Sigmoid colon (tissue), 7 donors: ENCODE measurements around the gene POFUT1. TPM values are rescaled to one million over a fixed set of nuclear protein-coding genes. Genes with fewer than 3 reads are reported as not detected.

Experiments used
- DNase-seq: peaks from one replicate; pipeline ENCODE4 v3.0.0-alpha.2; 2019
- H3K27ac ChIP-seq, 4 donors: fragments of 200-600 bp; sonication (generic); one replicate each; pipeline ENCODE4 v1.5.1; 2016 to 2019; ENCODE audit warnings: mild to moderate bottlenecking in 1 of 4
- H3K27me3 ChIP-seq, 3 donors: fragments of 200-600 bp; sonication (generic); one replicate each; pipeline ENCODE4 v1.5.1; 2019; ENCODE audit warnings: mild to moderate bottlenecking in 1 of 3
- H3K36me3 ChIP-seq, 4 donors: fragments of 200-600 bp; sonication (generic); one replicate each; pipeline ENCODE4 v1.5.1; 2016 to 2019
- H3K4me1 ChIP-seq, 4 donors: fragments of 200-600 bp; sonication (generic); one replicate each; pipeline ENCODE4 v1.5.1; 2017 to 2019
- H3K4me3 ChIP-seq, 4 donors: fragments of 200-600 bp; sonication (generic); one replicate each; pipeline ENCODE4 v1.5.1; 2017 to 2019; ENCODE audit warnings: mild to moderate bottlenecking in 2 of 4, moderate library complexity in 1 of 4
- H3K9me3 ChIP-seq, 4 donors: fragments of 200-600 bp in 3 of 4; sonication (generic) in 3 of 4; one replicate each; pipeline versions ENCODE4 v1.5.1 to v1.6.1; 2013 to 2019
- EP300 ChIP-seq, 4 donors: sonication (generic); formaldehyde crosslinking; IDR thresholded peaks; one replicate each; pipeline ENCODE4 v1.6.1; 2017; ENCODE audit warnings: antibody characterized with exemption in 4 of 4
- POLR2A ChIP-seq, 2 donors: fragments of 450-650 bp; IDR thresholded peaks; one replicate each; pipeline ENCODE4 v1.6.1; 2016; ENCODE audit warnings: antibody characterized with exemption in 2 of 2, mild to moderate bottlenecking in 2 of 2, moderate library complexity in 2 of 2
- POLR2AphosphoS5 ChIP-seq, 4 donors: sonication (generic); formaldehyde crosslinking; IDR thresholded peaks; one replicate each; pipeline ENCODE4 v1.6.1; 2017; ENCODE audit warnings: antibody characterized with exemption in 4 of 4
- WGBS, 2 donors: extraction: QIAGEN DNeasy Blood & Tissue Kit; methylation state at CpG; one replicate each; pipeline ENCODE4 v1.1.7; 2013; 5-methylcytosine and 5-hydroxymethylcytosine counted together
- intact Hi-C: fragments of 100-400 bp; cut with DNase I; formaldehyde crosslinking; loops from one replicate; pipeline ENCODE4 v1.15.1; 2023
- polyA plus RNA-seq, 3 donors: library from polyadenylated mRNA; stranded (reverse); fragments of 200-250 nt; gene quantifications; one replicate each; pipeline ENCODE4 v1.2.3, GENCODE V29; 2013
- total RNA-seq, 4 donors: library from RNA; depleted of rRNA; stranded (reverse); fragments of >200 nt; gene quantifications; one replicate each; pipeline ENCODE4 v1.1.0, GENCODE V29; 2016
- TF ChIP-seq, protein P1 (sequence below), 4 experiments: fragments of 450-650 bp in 3 of 4; fragments of 200-600 bp in 1 of 4; IDR thresholded peaks; one replicate each; pipeline ENCODE4 v1.5.1; 2016 to 2019; ENCODE audit warnings: antibody characterized with exemption in 4 of 4, mild to moderate bottlenecking in 3 of 4, moderate library complexity in 2 of 4
- donor health status: healthy with polysubstance abuse.
- donor health status: Bipolar disorder and iron deficiency.
- donor health status: healthy.

The POFUT1 gene
- total and polyA plus RNA-seq, 7 donors, result 7.2 to 31.6 (median 25.3) TPM

DNA sequence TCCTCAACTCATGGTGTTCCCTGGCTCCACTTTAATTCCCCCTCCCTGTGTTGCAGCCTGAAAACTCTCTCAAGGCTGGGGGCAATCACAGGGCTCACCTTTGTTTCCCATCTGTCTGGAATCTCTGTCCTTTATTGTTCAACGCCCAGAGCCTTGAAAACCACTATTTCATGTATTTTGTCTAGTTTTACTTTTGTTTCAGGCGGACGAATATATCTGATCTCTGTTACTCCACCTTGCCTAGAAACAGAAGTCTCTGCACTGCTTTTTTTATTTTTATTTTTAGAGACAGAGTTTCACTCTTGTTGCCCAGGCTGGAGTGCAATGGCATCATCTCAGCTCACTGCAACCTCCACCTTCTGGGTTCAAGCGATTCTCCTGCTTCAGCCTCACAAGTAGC, 27.7 kb upstream of the POFUT1 start:
- DNase-seq, result no peak
- no peak overlapping the region for H3K27ac ChIP-seq
- H3K4me3 ChIP-seq, result no peak overlapping the region
- H3K36me3 ChIP-seq, result peaks cover 0 to 5% (median 0%) of the 10 kb centered on the region in 4 donors
- intact Hi-C loops, result no loop called here
- H3K4me1 ChIP-seq, result no peaks in the 10 kb centered on the region
- no peaks in the 10 kb centered on the region for H3K27me3 ChIP-seq
- no peak for TF ChIP-seq POLR2AphosphoS5 (IDR thresholded peaks at IDR 0.05)
- 91 to 94% methylated on average over 4 of the region's 4 CpGs for WGBS, 2 donors
- H3K9me3 ChIP-seq, result no peaks in the 10 kb centered on the region

DNA sequence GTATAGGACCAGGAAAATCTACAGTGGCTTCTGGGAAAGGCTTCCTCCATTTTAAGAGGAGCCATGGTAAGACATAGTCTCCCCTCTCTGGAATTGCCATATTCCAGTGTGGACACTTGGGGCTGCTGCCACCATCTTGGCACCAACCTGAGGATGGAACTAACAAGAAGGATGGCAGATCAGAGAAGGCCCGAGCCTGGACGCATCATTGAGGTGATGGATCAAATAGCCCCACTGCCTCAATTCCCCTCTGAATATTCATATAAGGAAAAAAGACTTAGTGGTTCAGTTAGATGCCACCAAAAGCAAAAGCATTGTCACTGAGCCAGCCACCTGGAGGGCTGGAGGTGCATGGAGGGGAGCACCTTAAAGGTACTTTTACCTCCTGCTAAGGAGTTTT, 26.1 kb upstream of the POFUT1 start:
- TF ChIP-seq POLR2A (IDR thresholded peaks at IDR 0.05) (no peak), EP300 (IDR thresholded peaks at IDR 0.05) (no peak)
- peaks cover 0 to 5% (median 0%) of the 10 kb centered on the region in 4 donors for H3K4me1 ChIP-seq
- no peaks in the 10 kb centered on the region for H3K27me3 ChIP-seq
- peak; percentile 34 for DNase-seq
- WGBS, 2 donors, result 96 to 98% methylated on average over 2 of the region's 2 CpGs
- intact Hi-C loops, result no loop called here
- no peak overlapping the region for H3K4me3 ChIP-seq
- no peak overlapping the region for H3K27ac ChIP-seq
- no peaks in the 10 kb centered on the region for H3K9me3 ChIP-seq
- H3K36me3 ChIP-seq, result peaks cover 0 to 5% (median 0%) of the 10 kb centered on the region in 4 donors

DNA sequence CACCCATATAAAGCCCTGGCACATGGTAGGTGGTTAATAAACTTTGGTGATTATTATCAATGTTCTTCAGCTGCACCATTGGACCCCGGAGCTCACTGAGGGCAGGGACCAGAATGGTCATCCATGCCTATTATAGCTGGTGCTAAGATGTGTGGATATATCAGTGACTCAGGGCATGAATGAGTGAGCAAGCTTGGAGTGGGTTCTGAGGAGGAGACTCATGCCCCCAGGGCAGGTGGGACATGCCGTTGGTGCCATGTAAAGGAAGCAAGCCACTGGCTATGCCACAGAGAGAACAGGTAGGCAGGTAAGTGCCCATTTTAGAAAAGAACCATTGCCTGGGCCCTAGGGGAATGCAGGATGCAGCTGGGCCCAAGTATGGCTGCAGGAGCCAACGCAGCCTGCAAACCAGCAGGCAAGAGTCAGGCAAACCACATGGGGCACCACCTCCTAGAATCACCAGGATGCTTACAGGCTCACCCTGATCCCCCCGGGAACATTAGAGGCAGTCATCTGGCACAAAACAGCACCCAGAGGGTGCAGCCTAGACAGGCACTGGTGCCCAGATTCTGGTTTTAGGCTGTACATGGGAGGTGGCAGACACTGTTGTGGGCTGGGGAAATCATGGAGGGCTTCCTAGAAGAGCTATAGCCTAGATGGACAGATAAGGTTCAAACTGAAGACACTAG, 23.6 kb upstream of the POFUT1 start:
- no peak overlapping the region for H3K4me3 ChIP-seq
- no peaks in the 10 kb centered on the region for H3K9me3 ChIP-seq
- peaks cover 0 to 5% (median 0%) of the 10 kb centered on the region in 4 donors for H3K36me3 ChIP-seq
- H3K4me1 ChIP-seq, result peaks cover 0 to 27% (median 12%) of the 10 kb centered on the region in 4 donors
- DNase-seq, result peak; percentile 17
- no peak overlapping the region for H3K27ac ChIP-seq
- intact Hi-C loops, result no loop called here
- 90 to 94% methylated on average over 4 of the region's 4 CpGs for WGBS, 2 donors
- H3K27me3 ChIP-seq, result no peaks in the 10 kb centered on the region
- TF ChIP-seq POLR2A (IDR thresholded peaks at IDR 0.05), result no peak
- TF ChIP-seq POLR2AphosphoS5 (IDR thresholded peaks at IDR 0.05), result no peak
- no peak for TF ChIP-seq EP300 (IDR thresholded peaks at IDR 0.05)
- TF ChIP-seq, protein P1, sequence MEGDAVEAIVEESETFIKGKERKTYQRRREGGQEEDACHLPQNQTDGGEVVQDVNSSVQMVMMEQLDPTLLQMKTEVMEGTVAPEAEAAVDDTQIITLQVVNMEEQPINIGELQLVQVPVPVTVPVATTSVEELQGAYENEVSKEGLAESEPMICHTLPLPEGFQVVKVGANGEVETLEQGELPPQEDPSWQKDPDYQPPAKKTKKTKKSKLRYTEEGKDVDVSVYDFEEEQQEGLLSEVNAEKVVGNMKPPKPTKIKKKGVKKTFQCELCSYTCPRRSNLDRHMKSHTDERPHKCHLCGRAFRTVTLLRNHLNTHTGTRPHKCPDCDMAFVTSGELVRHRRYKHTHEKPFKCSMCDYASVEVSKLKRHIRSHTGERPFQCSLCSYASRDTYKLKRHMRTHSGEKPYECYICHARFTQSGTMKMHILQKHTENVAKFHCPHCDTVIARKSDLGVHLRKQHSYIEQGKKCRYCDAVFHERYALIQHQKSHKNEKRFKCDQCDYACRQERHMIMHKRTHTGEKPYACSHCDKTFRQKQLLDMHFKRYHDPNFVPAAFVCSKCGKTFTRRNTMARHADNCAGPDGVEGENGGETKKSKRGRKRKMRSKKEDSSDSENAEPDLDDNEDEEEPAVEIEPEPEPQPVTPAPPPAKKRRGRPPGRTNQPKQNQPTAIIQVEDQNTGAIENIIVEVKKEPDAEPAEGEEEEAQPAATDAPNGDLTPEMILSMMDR (IDR thresholded peaks at IDR 0.05), result no peak

DNA sequence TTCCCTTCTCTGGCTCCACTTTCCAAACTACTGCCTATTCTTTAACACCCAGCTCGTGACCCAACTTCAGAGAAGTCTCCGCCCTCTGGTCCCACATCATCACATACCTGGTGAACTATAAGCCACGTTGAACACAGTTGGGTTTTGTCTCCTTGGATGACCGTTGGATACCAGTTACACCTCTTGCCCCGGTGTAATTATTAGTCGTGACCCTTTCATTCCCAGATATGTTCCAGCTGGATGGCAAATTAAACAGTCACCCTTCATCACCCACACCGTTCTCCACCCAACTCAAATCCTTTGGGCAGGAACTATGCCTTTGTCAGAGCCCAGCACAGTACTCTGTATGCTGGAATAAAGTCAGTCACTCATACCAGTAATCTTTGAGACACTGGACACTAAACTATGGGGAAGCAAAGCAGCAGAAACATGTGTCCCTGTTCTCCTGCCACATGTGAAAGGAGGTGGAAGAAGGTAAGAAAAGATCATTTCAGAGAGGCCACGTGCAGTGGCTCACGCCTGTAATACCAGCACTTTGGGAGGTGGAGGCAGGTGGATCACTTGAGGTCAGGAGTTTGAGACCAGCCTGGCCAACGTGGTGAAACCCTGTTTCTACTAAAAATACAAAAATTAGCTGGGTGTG, 22.6 kb upstream of the POFUT1 start:
- H3K9me3 ChIP-seq, result no peaks in the 10 kb centered on the region
- no peak overlapping the region for H3K27ac ChIP-seq
- H3K36me3 ChIP-seq, result peaks cover 0 to 5% (median 0%) of the 10 kb centered on the region in 4 donors
- WGBS, 2 donors, result 82 to 83% methylated on average over 10 of the region's 10 CpGs
- no peaks in the 10 kb centered on the region for H3K27me3 ChIP-seq
- intact Hi-C loops, result no loop called here
- DNase-seq, result peak; percentile 8
- TF ChIP-seq, protein P1 (IDR thresholded peaks at IDR 0.05), result no peak
- no peak for TF ChIP-seq EP300 (IDR thresholded peaks at IDR 0.05)
- TF ChIP-seq POLR2AphosphoS5 (IDR thresholded peaks at IDR 0.05), result no peak
- no peak for TF ChIP-seq POLR2A (IDR thresholded peaks at IDR 0.05)
- H3K4me1 ChIP-seq, result peaks cover 0 to 35% (median 19%) of the 10 kb centered on the region in 4 donors
- no peak overlapping the region for H3K4me3 ChIP-seq

DNA sequence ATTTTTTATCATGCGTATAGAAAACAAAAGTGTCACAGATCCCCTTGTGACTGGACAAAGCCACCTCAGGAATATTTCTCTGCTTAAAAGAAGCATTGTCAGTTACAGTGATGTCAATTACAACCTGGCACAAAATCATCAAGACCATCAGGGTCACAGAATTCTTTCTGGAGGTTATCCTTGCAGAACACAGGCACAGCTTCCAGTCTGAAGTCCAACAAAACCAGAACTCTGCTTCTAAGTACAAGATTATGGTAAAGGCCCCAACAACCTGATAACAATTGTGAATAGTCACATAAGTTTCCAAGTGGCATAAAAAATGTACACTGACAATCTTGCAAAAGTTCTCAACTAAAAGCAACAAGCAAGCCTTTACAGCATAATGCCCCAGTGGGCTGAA, 21.2 kb upstream of the POFUT1 start:
- intact Hi-C loops, result no loop called here
- TF ChIP-seq POLR2AphosphoS5 (IDR thresholded peaks at IDR 0.05) (no peak), POLR2A (IDR thresholded peaks at IDR 0.05) (no peak)
- WGBS, 2 donors, result 92 to 96% methylated on average over 1 of the region's 1 CpG
- H3K27ac ChIP-seq, result no peak overlapping the region
- DNase-seq, result no peak
- H3K4me3 ChIP-seq, result no peak overlapping the region
- peaks cover 0 to 5% (median 0%) of the 10 kb centered on the region in 4 donors for H3K36me3 ChIP-seq
- H3K27me3 ChIP-seq, result no peaks in the 10 kb centered on the region
- H3K4me1 ChIP-seq, result peaks cover 0 to 35% (median 21%) of the 10 kb centered on the region in 4 donors
- H3K9me3 ChIP-seq, result no peaks in the 10 kb centered on the region

DNA sequence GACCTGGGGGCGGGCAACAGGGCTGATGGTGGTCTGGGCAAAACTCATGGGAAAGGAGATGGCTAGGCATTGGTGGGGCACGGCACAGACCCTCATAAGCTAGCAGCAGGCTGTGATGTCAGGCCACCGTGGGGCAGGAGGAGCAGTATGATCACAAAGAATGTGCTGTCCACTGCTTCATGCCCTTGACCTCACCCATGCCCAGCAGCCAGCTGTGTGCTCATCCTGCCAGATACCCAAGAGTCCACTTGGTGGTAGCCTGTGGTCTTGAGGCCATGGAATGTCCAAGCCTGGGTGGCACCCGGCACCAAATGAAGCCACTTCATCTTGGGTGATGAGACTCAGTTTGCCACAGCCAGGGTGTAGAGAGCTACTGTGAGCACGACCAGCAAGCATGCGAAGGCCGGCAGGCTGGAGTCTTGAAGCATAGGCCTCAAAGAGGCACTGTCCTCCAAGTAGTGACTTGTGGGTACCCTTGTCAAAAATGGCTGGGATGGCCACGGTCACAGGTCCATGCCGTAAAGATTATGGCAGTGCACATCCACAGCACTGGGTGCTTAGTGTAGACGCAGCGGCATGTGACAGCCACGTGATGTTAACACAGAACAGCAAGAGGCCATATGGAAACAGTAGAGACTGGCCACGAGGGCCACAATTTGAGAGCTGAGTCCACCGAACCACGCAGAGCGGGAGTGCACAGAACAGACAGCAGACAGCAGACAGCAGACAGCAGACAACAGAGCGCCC, 19.1 kb upstream of the POFUT1 start:
- no peaks in the 10 kb centered on the region for H3K9me3 ChIP-seq
- TF ChIP-seq, protein P1 (IDR thresholded peaks at IDR 0.05), result no peak
- TF ChIP-seq EP300 (IDR thresholded peaks at IDR 0.05), result no peak
- no peak for TF ChIP-seq POLR2AphosphoS5 (IDR thresholded peaks at IDR 0.05)
- no peak for TF ChIP-seq POLR2A (IDR thresholded peaks at IDR 0.05)
- H3K4me1 ChIP-seq, result peaks cover 0 to 39% (median 21%) of the 10 kb centered on the region in 4 donors
- H3K36me3 ChIP-seq, result peaks cover 0 to 1% (median 0%) of the 10 kb centered on the region in 4 donors
- H3K4me3 ChIP-seq, result peak overlapping the region in 3 of 4 donors; percentile 63 to 84 (median 65)
- DNase-seq, result no peak
- 97% methylated on average over 17 of the region's 17 CpGs for WGBS, 2 donors
- H3K27me3 ChIP-seq, result no peaks in the 10 kb centered on the region
- intact Hi-C loops, result no loop called here
- peak overlapping the region in 1 of 4 donors; percentile 86 for H3K27ac ChIP-seq
